GM23248 (cell line): ENCODE results near the gene KLRC1.

Experiments used
- EZH2 ChIP-seq: fragments of 200-600 bp; sonication (generic); IDR thresholded peaks from 2 replicates; pipeline ENCODE4 v1.6.1; 2018; ENCODE audit warnings: antibody characterized with exemption, mild to moderate bottlenecking; ENCODE audit not compliant: insufficient read depth, poor library complexity, severe bottlenecking
- EZH2phosphoT487 ChIP-seq: fragments of 200-600 bp; sonication (generic); IDR thresholded peaks from 2 replicates; pipeline ENCODE4 v1.6.1; 2018; ENCODE audit warnings: antibody characterized with exemption, moderate library complexity, mild to moderate bottlenecking, low read depth; ENCODE audit not compliant: insufficient read depth

DNA sequence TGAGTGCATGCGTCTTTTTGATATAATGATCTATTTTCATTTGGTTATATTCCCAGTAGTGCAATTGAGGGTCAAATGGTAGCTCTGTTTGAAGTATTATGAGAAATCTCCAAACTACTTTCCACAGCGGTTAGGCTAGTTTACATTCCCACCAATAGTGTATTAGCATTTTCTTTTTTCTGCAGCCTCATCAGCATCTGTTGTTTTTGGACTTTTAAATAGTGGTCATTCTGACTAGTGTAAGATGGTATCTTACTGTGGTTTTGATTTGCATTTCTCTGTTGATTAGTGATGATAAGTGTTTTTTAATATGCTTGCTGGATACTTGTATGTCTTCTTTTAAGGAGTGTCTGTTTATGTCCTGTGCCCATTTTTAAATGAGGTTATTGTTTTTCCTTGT, 3.7 kb upstream of the KLRC1 start:
- no peak for TF ChIP-seq EZH2
- no peak for TF ChIP-seq EZH2phosphoT487
